A549 (cell line): ENCODE measurements around the gene NLRP10. TPM values are rescaled to one million over a fixed set of nuclear protein-coding genes. Genes with fewer than 3 reads are reported as not detected.

ENCODE experiments used
- ATAC-seq, 2 experiments: fragments of 200-7000 bp in 1 of 2; fragments of >200 bp in 1 of 2; cut with Nextera tagmentation in 1 of 2; cut with Tn5 transposase in 1 of 2; 3 replicates each; pipeline versions ENCODE4 v1.8.0 to v1.9.1; 2018 to 2020; ENCODE audit warnings: mild to moderate bottlenecking in 1 of 2, moderate library complexity in 1 of 2
- CTCF ChIA-PET: fragments of 300-600 bp; sonication (Branson Sonifier 250); formaldehyde crosslinking; extraction: SDS; loops from one replicate; lab custom pipeline; 2021; ENCODE audit warnings: antibody characterized with exemption, inconsistent platforms; lab: Yijun Ruan, JAX
- POLR2A ChIA-PET: fragments of 350-600 bp; formaldehyde crosslinking; extraction: SDS; loops from one replicate; lab custom pipeline; 2021; ENCODE audit warnings: antibody characterized with exemption, inconsistent platforms; lab: Yijun Ruan, JAX
- DNase-seq, 2 experiments: peaks; one replicate each; pipeline versions ENCODE4 v3.0.0 to v3.0.0-alpha.2; 2011 to 2016; ENCODE audit warnings: low read depth in 1 of 2, low spot score in 1 of 2
- FAIRE-seq: peaks from 2 replicates; lab custom pipeline; 2011; peaks lifted over from hg19 to GRCh38; lab: Jason Lieb, UNC
- H3K27ac ChIP-seq, 2 experiments: fragments of >200 bp; sonication (Bioruptor Twin); formaldehyde crosslinking; 3 replicates each; pipeline ENCODE4 v1.5.1; 2016 to 2017
- H3K4me1 ChIP-seq: fragments of >200 bp; sonication (Bioruptor Twin); formaldehyde crosslinking; 3 replicates; pipeline ENCODE4 v1.6.1; 2016
- H3K4me2 ChIP-seq: fragments of >200 bp; sonication (Bioruptor Twin); formaldehyde crosslinking; 3 replicates; pipeline ENCODE4 v1.6.1; 2016
- H3K4me3 ChIP-seq: fragments of >200 bp; sonication (Bioruptor Twin); formaldehyde crosslinking; 3 replicates; pipeline ENCODE4 v1.5.1; 2016
- H3K9me3 ChIP-seq: fragments of >200 bp; sonication (Bioruptor Twin); formaldehyde crosslinking; 3 replicates; pipeline ENCODE4 v1.6.1; 2016
- ATOH8 ChIP-seq: fragments of 250-450 bp; sonication (Bioruptor Pico); IDR thresholded peaks from 2 replicates; pipeline ENCODE4 v1.5.0; 2020; ENCODE audit warnings: low read depth, mild to moderate bottlenecking, moderate library complexity
- CEBPB ChIP-seq, 2 experiments: fragments of >200 bp in 1 of 2; sonication (Bioruptor Twin) in 1 of 2; formaldehyde crosslinking in 1 of 2; IDR thresholded peaks; 2 replicates each; pipeline ENCODE4 v1.6.1; 2012 to 2016
- CHD2 ChIP-seq: fragments of 150-350 bp; IDR thresholded peaks from 2 replicates; pipeline ENCODE4 v1.6.1; 2014; ENCODE audit warnings: low read length; ENCODE audit not compliant: partially characterized antibody
- CTCF ChIP-seq: fragments of >200 bp; sonication (Bioruptor Twin); formaldehyde crosslinking; IDR thresholded peaks from 3 replicates; pipeline ENCODE4 v1.5.1; 2016
- EHF ChIP-seq: fragments of 250-450 bp; sonication (Bioruptor Pico); IDR thresholded peaks from 2 replicates; pipeline ENCODE4 v1.5.0; 2020; ENCODE audit warnings: mild to moderate bottlenecking
- EHMT2 ChIP-seq: fragments of 200-600 bp; sonication (generic); IDR thresholded peaks from 2 replicates; pipeline ENCODE4 v1.6.1; 2016; ENCODE audit warnings: antibody characterized with exemption, low read depth, mild to moderate bottlenecking, moderate library complexity
- ELK1 ChIP-seq: fragments of 150-350 bp; IDR thresholded peaks from 2 replicates; pipeline ENCODE4 v1.6.1; 2014; ENCODE audit warnings: low read depth, mild to moderate bottlenecking, low read length
- FOXS1 ChIP-seq: fragments of 250-450 bp; sonication (Bioruptor Pico); IDR thresholded peaks from 2 replicates; pipeline ENCODE4 v1.5.0; 2020; ENCODE audit warnings: mild to moderate bottlenecking, moderate library complexity
- GATA3 ChIP-seq: IDR thresholded peaks from 2 replicates; pipeline ENCODE4 v1.6.1; 2012; ENCODE audit warnings: borderline replicate concordance
- HES2 ChIP-seq: fragments of >200 bp; sonication (Bioruptor Twin); formaldehyde crosslinking; IDR thresholded peaks from 2 replicates; pipeline ENCODE4 v1.6.1; 2016
- HOXA7 ChIP-seq: fragments of 250-450 bp; sonication (Bioruptor Pico); IDR thresholded peaks from 2 replicates; pipeline ENCODE4 v1.5.0; 2020; ENCODE audit warnings: mild to moderate bottlenecking, moderate library complexity
- HOXB13 ChIP-seq: fragments of 250-450 bp; sonication (Bioruptor Pico); IDR thresholded peaks from 2 replicates; pipeline ENCODE4 v1.5.0; 2020; ENCODE audit warnings: low read depth, mild to moderate bottlenecking, moderate library complexity
- JUNB ChIP-seq: fragments of >200 bp; sonication (Bioruptor Twin); formaldehyde crosslinking; IDR thresholded peaks from 2 replicates; pipeline ENCODE4 v1.6.1; 2016
- KDM1A ChIP-seq: fragments of 200-600 bp; sonication (generic); IDR thresholded peaks from 2 replicates; pipeline ENCODE4 v1.6.1; 2016; ENCODE audit warnings: low read depth, mild to moderate bottlenecking
- MAFK ChIP-seq: fragments of 450-650 bp; IDR thresholded peaks from 2 replicates; pipeline ENCODE4 v1.6.1; 2014; ENCODE audit not compliant: partially characterized antibody
- MAX ChIP-seq: IDR thresholded peaks from 2 replicates; pipeline ENCODE4 v1.6.1; 2012
- NPAS2 ChIP-seq: fragments of 250-450 bp; sonication (Bioruptor Pico); IDR thresholded peaks from 2 replicates; pipeline ENCODE4 v1.8.0; 2022; ENCODE audit warnings: mild to moderate bottlenecking, moderate library complexity, borderline replicate concordance
- NR3C1 ChIP-seq: fragments of >200 bp; sonication (Bioruptor Twin); formaldehyde crosslinking; IDR thresholded peaks from 3 replicates; pipeline ENCODE4 v1.6.1; 2017
- PHF8 ChIP-seq: fragments of 200-600 bp; sonication (generic); IDR thresholded peaks from 2 replicates; pipeline ENCODE4 v1.6.1; 2016; ENCODE audit warnings: low read depth, mild to moderate bottlenecking, antibody characterized with exemption, moderate library complexity, borderline replicate concordance
- RNF2 ChIP-seq: fragments of 200-600 bp; sonication (generic); IDR thresholded peaks from 2 replicates; pipeline ENCODE4 v1.6.1; 2016; ENCODE audit warnings: low read depth, mild to moderate bottlenecking, antibody characterized with exemption, moderate library complexity, borderline replicate concordance
- TFCP2L1 ChIP-seq: fragments of 250-450 bp; sonication (Bioruptor Pico); IDR thresholded peaks from 2 replicates; pipeline ENCODE4 v1.5.0; 2021; ENCODE audit warnings: mild to moderate bottlenecking
- ZNF302 ChIP-seq: fragments of 250-450 bp; sonication (Bioruptor Pico); IDR thresholded peaks from 2 replicates; pipeline ENCODE4 v1.9.0; 2021; ENCODE audit warnings: inconsistent platforms, mild to moderate bottlenecking, moderate library complexity
- ZSCAN20 ChIP-seq: fragments of 250-450 bp; sonication (Bioruptor Pico); IDR thresholded peaks from 2 replicates; pipeline ENCODE4 v1.8.0; 2022; ENCODE audit warnings: mild to moderate bottlenecking, moderate library complexity
- WGBS: methylation state at CpG from one replicate; pipeline ENCODE4 v1.1.6; 2017; ENCODE audit errors: missing lambda C conversion rate; 5-methylcytosine and 5-hydroxymethylcytosine counted together
- polyA plus RNA-seq, 4 experiments: library from polyadenylated mRNA; depleted of rRNA in 3 of 4; stranded (reverse); fragments of >200 nt; fragmentation: RNase III in 1 of 4; extraction: RNeasy Plus Mini Kit Qiagen cat#74134 plus additional on column Dnase treatment in 1 of 4; gene quantifications; 2 replicates in 3 of 4; 3 replicates in 1 of 4; pipeline ENCODE4 v1.2.3, GENCODE V29; 2011 to 2017
- TF ChIP-seq, protein P1 (sequence below): fragments of 250-450 bp; sonication (Bioruptor Pico); IDR thresholded peaks from 2 replicates; pipeline ENCODE4 v1.5.0; 2021; ENCODE audit warnings: mild to moderate bottlenecking, moderate library complexity, borderline replicate concordance
- TF ChIP-seq, protein P2 (sequence below): fragments of >200 bp; sonication (Bioruptor Twin); formaldehyde crosslinking; IDR thresholded peaks from 3 replicates; pipeline ENCODE4 v1.6.1; 2016

NLRP10 gene
- polyA plus RNA-seq, 2 of the 4 experiments (the other 2 are of a cell fraction) = not detected

DNA sequence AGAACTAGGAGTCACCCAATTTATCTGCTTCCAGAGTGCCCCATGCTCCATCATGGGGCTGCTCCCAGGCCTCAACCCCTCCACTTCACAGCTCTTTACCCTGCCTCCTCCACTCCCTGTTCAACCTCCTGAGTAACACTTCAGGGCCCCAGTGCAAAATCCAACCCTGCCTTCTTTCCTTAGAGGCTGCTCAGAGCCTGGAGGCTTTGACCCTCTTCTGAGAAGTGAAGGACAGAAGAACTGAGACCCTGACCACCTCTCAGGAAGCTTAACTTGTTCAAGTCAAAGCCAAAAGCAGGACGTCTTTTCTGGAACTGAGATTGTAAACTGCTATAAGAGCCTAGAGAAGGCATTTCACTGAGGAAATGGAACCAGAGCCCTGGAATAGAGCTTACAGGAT is 37.4 kb upstream of the NLRP10 start:
- no peak overlapping the region for H3K27ac ChIP-seq
- FAIRE-seq = no peak
- no peak for TF ChIP-seq RNF2
- no peak for TF ChIP-seq ZSCAN20 (CRISPR knock-in tag)
- TF ChIP-seq MAX = no peak
- no peak for TF ChIP-seq HOXA7 (CRISPR knock-in tag)
- no peak for TF ChIP-seq EHF
- TF ChIP-seq TFCP2L1 (CRISPR knock-in tag) = no peak
- no peak for TF ChIP-seq HES2
- TF ChIP-seq, protein P1, sequence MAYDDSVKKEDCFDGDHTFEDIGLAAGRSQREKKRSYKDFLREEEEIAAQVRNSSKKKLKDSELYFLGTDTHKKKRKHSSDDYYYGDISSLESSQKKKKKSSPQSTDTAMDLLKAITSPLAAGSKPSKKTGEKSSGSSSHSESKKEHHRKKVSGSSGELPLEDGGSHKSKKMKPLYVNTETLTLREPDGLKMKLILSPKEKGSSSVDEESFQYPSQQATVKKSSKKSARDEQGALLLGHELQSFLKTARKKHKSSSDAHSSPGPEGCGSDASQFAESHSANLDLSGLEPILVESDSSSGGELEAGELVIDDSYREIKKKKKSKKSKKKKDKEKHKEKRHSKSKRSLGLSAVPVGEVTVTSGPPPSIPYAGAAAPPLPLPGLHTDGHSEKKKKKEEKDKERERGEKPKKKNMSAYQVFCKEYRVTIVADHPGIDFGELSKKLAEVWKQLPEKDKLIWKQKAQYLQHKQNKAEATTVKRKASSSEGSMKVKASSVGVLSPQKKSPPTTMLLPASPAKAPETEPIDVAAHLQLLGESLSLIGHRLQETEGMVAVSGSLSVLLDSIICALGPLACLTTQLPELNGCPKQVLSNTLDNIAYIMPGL = no peak
- TF ChIP-seq FOXS1 (CRISPR knock-in tag) = no peak
- no peak for TF ChIP-seq EHMT2
- TF ChIP-seq HOXB13 (CRISPR knock-in tag) = no peak
- no peak for TF ChIP-seq ZNF302 (CRISPR knock-in tag)
- TF ChIP-seq, protein P2, sequence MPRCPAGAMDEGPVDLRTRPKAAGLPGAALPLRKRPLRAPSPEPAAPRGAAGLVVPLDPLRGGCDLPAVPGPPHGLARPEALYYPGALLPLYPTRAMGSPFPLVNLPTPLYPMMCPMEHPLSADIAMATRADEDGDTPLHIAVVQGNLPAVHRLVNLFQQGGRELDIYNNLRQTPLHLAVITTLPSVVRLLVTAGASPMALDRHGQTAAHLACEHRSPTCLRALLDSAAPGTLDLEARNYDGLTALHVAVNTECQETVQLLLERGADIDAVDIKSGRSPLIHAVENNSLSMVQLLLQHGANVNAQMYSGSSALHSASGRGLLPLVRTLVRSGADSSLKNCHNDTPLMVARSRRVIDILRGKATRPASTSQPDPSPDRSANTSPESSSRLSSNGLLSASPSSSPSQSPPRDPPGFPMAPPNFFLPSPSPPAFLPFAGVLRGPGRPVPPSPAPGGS = no peak
- TF ChIP-seq CEBPB (IDR thresholded peaks at IDR 0.05) = no peak
- TF ChIP-seq ELK1 = no peak
- TF ChIP-seq, all 56 proteins: peak for 0
- ATAC-seq (no peak), DNase-seq (no peak)
- 92% methylated on average over 1 of the region's 1 CpG for WGBS
- CTCF ChIA-PET = interaction anchor here (1.2 to 15.1 kb wide), 5 partner anchors 11 to 93 kb away, joined by 5 to 626 read pairs (median 5); partner anchors contain the start of gene EIF3F
- no peaks in the 10 kb centered on the region for H3K4me1 ChIP-seq
- no peak overlapping the region for H3K4me2 ChIP-seq
- H3K4me3 ChIP-seq = no peak overlapping the region
- no peaks in the 10 kb centered on the region for H3K9me3 ChIP-seq
- POLR2A ChIA-PET = no interaction called here

- ChIA-PET CTCF (interaction anchor here (1.5 to 15.1 kb wide), 2 partner anchors 34 to 95 kb away, joined by 3 to 626 read pairs; no protein-coding TSS in a partner anchor), POLR2A (no interaction called here)
- FAIRE-seq (no peak), DNase-seq (no peak), ATAC-seq (no peak)
- no peak overlapping the region for H3K4me2 ChIP-seq
- TF ChIP-seq KDM1A (no peak), JUNB (no peak), NPAS2 (no peak)
- no peaks in the 10 kb centered on the region for H3K4me1 ChIP-seq
- 85% methylated on average over 5 of the region's 5 CpGs for WGBS
- no peak overlapping the region for H3K4me3 ChIP-seq
- no peaks in the 10 kb centered on the region for H3K9me3 ChIP-seq
- no peak overlapping the region for H3K27ac ChIP-seq
Measured at GRCh38 chr11:8000390-8000789, 35.1 kb upstream of the NLRP10 start.

GRCh38 chr11:7999795-8000194 is 34.5 kb upstream of the NLRP10 start:
- Histone ChIP-seq H3K4me3 (no peak overlapping the region), H3K27ac (no peak overlapping the region), H3K4me2 (no peak overlapping the region), H3K9me3 (no peaks in the 10 kb centered on the region), H3K4me1 (no peaks in the 10 kb centered on the region)
- POLR2A ChIA-PET = interaction anchor here (0.9 kb wide), 1 partner anchor 13 kb away, joined by 3 read pairs; the partner anchor contains the start of gene EIF3F
- no peak for DNase-seq
- 94% methylated on average over 10 of the region's 10 CpGs for WGBS
- ATAC-seq = no peak
- FAIRE-seq = no peak
- CTCF ChIA-PET = interaction anchor here (1.0 to 15.1 kb wide), 3 partner anchors 33 to 96 kb away, joined by 3 to 626 read pairs (median 4); no protein-coding TSS in a partner anchor
- TF ChIP-seq PHF8 = no peak
- no peak for TF ChIP-seq CTCF
- no peak for TF ChIP-seq CEBPB (IDR thresholded peaks at IDR 0.05)
- no peak for TF ChIP-seq ZNF302 (CRISPR knock-in tag)
- TF ChIP-seq MAFK = no peak
- no peak for TF ChIP-seq ATOH8 (CRISPR knock-in tag)
- TF ChIP-seq HOXB13 (CRISPR knock-in tag) = no peak
- no peak for TF ChIP-seq NR3C1
- TF ChIP-seq NPAS2 = no peak
- TF ChIP-seq HOXA7 (CRISPR knock-in tag) = no peak
- TF ChIP-seq TFCP2L1 (CRISPR knock-in tag) = no peak
- TF ChIP-seq EHMT2 = no peak
- TF ChIP-seq MAX = no peak
- TF ChIP-seq FOXS1 (CRISPR knock-in tag) = no peak
- no peak for TF ChIP-seq CHD2
- TF ChIP-seq GATA3 = no peak
